Measurements from ENCODE around the gene CEACAM21. TPM values are rescaled to one million over a fixed set of nuclear protein-coding genes. Genes with fewer than 3 reads are reported as not detected.

CEACAM21 gene
- total RNA-seq, 1 experiment from 2014 or later, result not detected

DNA sequence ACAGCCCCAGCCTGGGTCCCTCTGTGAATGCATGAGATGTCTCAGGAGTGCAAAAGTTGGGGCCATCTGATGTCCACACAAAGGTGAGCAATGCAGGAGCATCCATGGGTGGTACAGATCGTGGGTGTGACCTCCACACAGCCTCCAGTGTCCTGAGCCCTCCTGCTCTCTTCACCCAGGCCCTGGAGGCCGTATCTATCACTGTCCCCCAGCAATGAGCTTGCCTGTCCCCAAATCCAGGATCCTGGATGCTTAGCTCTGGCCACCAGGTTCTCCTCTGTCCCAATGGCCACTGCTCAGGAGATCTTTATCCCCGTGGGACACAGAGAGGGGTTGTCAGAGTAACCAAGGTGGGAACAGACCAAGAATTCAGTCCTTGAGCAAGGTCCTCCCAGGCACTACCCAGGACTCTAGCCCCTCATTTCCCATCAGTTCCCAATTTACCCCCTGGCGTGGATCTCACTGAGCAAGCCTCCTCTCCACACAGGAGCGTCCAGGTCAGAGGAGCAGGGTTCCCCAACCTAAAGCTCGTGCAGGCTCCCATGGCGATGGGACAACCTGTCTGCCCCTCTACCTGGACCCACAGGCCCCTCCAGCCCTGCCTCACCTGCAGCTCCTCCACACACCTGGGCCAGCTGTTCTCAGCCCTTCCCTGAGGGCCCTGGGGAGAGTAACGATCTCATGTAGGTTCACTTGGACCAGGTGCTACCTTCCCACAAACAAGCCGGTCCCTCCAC lies 11.3 kb downstream of the CEACAM21 start:
- H2BK120ac ChIP-seq (ENCODE audit: low read depth, low read length, poor library complexity, severe bottlenecking), result no peak overlapping the region
- WGBS (ENCODE audit: extremely low coverage, insufficient read length, low lambda C conversion rate), result no CpG with 5 or more reads among the region's 9 CpGs
- no peak overlapping the region for H3K4me3 Mint-ChIP-seq
- no peak overlapping the region for H3K56ac ChIP-seq (ENCODE audit: insufficient read length, low read depth, low read length)
- H4K8ac ChIP-seq (replicated peaks; ENCODE audit: insufficient read length, low read depth, low read length), result no peak overlapping the region
- no peak overlapping the region for H3K4me2 ChIP-seq (ENCODE audit: insufficient read depth, insufficient read length, low read length)
- H3K79me2 ChIP-seq (ENCODE audit: insufficient read depth, low read length), result no peaks in the 10 kb centered on the region
- no peaks in the 10 kb centered on the region for H3K27me3 ChIP-seq (ENCODE audit: insufficient read depth, low read length)
- H3K9me3 ChIP-seq (ENCODE audit: control insufficient read depth, low read depth, low read length), result peaks cover 53% of the 10 kb centered on the region
- no peak overlapping the region for H2BK15ac ChIP-seq (ENCODE audit: low read depth, low read length)
- H3K27me3 Mint-ChIP-seq (ENCODE audit: low read depth), result peaks cover 8% of the 10 kb centered on the region
- no peak overlapping the region for H3K27ac ChIP-seq (ENCODE audit: insufficient read length, low read depth, low read length)
- H4K91ac ChIP-seq (ENCODE audit: insufficient read length, low read depth, low read length), result no peak overlapping the region
- H3K4ac ChIP-seq (ENCODE audit: low read depth, low read length), result no peak overlapping the region
- H3K4me1 ChIP-seq (ENCODE audit: insufficient read depth, low read length), result no peaks in the 10 kb centered on the region
- no peaks in the 10 kb centered on the region for H3K4me1 Mint-ChIP-seq
- H3K23ac ChIP-seq (ENCODE audit: insufficient read length, low read depth, low read length), result no peak overlapping the region
- no peak overlapping the region for H3T11ph ChIP-seq (ENCODE audit: low read length)
- DNase-seq, result no peak
- no peak overlapping the region for H2AK5ac ChIP-seq (ENCODE audit: insufficient read length, low read length)
- no peak overlapping the region for H2BK20ac ChIP-seq (ENCODE audit: low read depth, low read length, poor library complexity, severe bottlenecking)
- no peak overlapping the region for H3K14ac ChIP-seq (ENCODE audit: insufficient read depth, low read length)
- no peaks in the 10 kb centered on the region for H3K79me1 ChIP-seq (ENCODE audit: insufficient read depth, low read depth, low read length, poor library complexity, severe bottlenecking)
- no peaks in the 10 kb centered on the region for H4K20me1 ChIP-seq (ENCODE audit: control insufficient read depth, insufficient read depth, insufficient read length)
- peaks cover 7 to 44% (median 13%) of the 10 kb centered on the region in 3 experiments; a peak in 6 of 7 replicates for H3K36me3 Mint-ChIP-seq (ENCODE audit: insufficient read depth in 1 of 3, low read depth in 3 of 3)
- TF ChIP-seq, protein P1, sequence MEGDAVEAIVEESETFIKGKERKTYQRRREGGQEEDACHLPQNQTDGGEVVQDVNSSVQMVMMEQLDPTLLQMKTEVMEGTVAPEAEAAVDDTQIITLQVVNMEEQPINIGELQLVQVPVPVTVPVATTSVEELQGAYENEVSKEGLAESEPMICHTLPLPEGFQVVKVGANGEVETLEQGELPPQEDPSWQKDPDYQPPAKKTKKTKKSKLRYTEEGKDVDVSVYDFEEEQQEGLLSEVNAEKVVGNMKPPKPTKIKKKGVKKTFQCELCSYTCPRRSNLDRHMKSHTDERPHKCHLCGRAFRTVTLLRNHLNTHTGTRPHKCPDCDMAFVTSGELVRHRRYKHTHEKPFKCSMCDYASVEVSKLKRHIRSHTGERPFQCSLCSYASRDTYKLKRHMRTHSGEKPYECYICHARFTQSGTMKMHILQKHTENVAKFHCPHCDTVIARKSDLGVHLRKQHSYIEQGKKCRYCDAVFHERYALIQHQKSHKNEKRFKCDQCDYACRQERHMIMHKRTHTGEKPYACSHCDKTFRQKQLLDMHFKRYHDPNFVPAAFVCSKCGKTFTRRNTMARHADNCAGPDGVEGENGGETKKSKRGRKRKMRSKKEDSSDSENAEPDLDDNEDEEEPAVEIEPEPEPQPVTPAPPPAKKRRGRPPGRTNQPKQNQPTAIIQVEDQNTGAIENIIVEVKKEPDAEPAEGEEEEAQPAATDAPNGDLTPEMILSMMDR (conservative IDR thresholded peaks at IDR 0.05), result no peak
- H3K27ac Mint-ChIP-seq, result no peak overlapping the region
- H3K9me3 Mint-ChIP-seq, result peaks cover 96 to 97% of the 10 kb centered on the region in 2 experiments
- no peak overlapping the region for H3K9ac ChIP-seq (ENCODE audit: extremely low read depth, insufficient read length, low read length)
- no peak overlapping the region for H4K5ac ChIP-seq (ENCODE audit: insufficient read length, low read depth, low read length)
- no peak overlapping the region for H2AFZ ChIP-seq (ENCODE audit: low read length)
- no peak overlapping the region for H3K18ac ChIP-seq (ENCODE audit: insufficient read length, low read depth, low read length)
- H2BK5ac ChIP-seq (ENCODE audit: insufficient read length, low read length), result no peak overlapping the region
- no peak overlapping the region for H2BK12ac ChIP-seq (ENCODE audit: insufficient read length, low read depth, low read length)
- no peaks in the 10 kb centered on the region for H3K23me2 ChIP-seq (ENCODE audit: insufficient read length, low read depth, low read length, poor library complexity, severe bottlenecking)
